Body of pancreas (tissue), 4 donors: ENCODE results near the gene IGFN1. TPM values are rescaled to one million over a fixed set of nuclear protein-coding genes. Genes with fewer than 3 reads are reported as not detected.

Experiments
- ATAC-seq: fragments of 150-250 bp; one replicate; pipeline ENCODE4 v1.9.1; 2016
- DNase-seq, 4 donors: peaks; one replicate each; pipeline ENCODE4 v3.0.0-alpha.2; 2019
- H3K27ac ChIP-seq, 4 donors: fragments of 200-600 bp; sonication (generic); 1 replicate in 3 of 4; 2 replicates in 1 of 4; pipeline versions ENCODE4 v1.5.1 to v1.6.1; 2016 to 2019; ENCODE audit warnings: mild to moderate bottlenecking in 1 of 4, mixed read lengths in 1 of 4, moderate library complexity in 1 of 4
- H3K27me3 ChIP-seq, 2 donors: fragments of 200-600 bp; sonication (generic); one replicate each; pipeline ENCODE4 v1.6.0; 2016; ENCODE audit warnings: mild to moderate bottlenecking in 1 of 2
- H3K36me3 ChIP-seq, 2 donors: fragments of 200-600 bp; sonication (generic); replicated peaks in 1 of 2; 2 replicates each; pipeline ENCODE4 v1.5.1; 2016; ENCODE audit warnings: low read depth in 2 of 2; ENCODE audit not compliant: insufficient read depth in 1 of 2
- H3K4me1 ChIP-seq: fragments of 200-600 bp; sonication (generic); one replicate; pipeline ENCODE4 v1.6.0; 2016
- H3K4me3 ChIP-seq, 2 donors: fragments of 200-600 bp; sonication (generic); 1 replicate in 1 of 2; 2 replicates in 1 of 2; pipeline ENCODE4 v1.5.1; 2016 to 2019
- H3K9me3 ChIP-seq, 3 donors: fragments of 200-600 bp; sonication (generic); 1 replicate in 2 of 3; 2 replicates in 1 of 3; pipeline ENCODE4 v1.5.1; 2016
- POLR2A ChIP-seq, 3 donors: fragments of 450-650 bp; IDR thresholded peaks; one replicate each; pipeline ENCODE4 v1.6.1; 2016; ENCODE audit warnings: antibody characterized with exemption in 3 of 3, mild to moderate bottlenecking in 2 of 3
- WGBS, 2 donors: methylation state at CpG; one replicate each; pipeline ENCODE4 v1.1.5; 2017; 5-methylcytosine and 5-hydroxymethylcytosine counted together
- intact Hi-C: fragments of 100-400 bp; cut with DNase I; formaldehyde crosslinking; loops from one replicate; pipeline ENCODE4 v1.15.1; 2023
- total RNA-seq, 2 donors: library from RNA; depleted of rRNA; stranded (reverse); fragments of >200 nt; gene quantifications; one replicate each; pipeline ENCODE4 v1.1.0, GENCODE V29; 2016
- TF ChIP-seq, protein P1 (sequence below), 7 experiments: fragments of 450-650 bp in 4 of 7; fragments of 200-600 bp in 3 of 7; sonication (generic) in 3 of 7; IDR thresholded peaks; one replicate each; pipeline ENCODE4 v1.5.1; 2016 to 2019; ENCODE audit warnings: antibody characterized with exemption in 7 of 7

IGFN1 gene
- total RNA-seq, 2 donors from 2014 or later: 6.9 to 23.1 TPM

DNA sequence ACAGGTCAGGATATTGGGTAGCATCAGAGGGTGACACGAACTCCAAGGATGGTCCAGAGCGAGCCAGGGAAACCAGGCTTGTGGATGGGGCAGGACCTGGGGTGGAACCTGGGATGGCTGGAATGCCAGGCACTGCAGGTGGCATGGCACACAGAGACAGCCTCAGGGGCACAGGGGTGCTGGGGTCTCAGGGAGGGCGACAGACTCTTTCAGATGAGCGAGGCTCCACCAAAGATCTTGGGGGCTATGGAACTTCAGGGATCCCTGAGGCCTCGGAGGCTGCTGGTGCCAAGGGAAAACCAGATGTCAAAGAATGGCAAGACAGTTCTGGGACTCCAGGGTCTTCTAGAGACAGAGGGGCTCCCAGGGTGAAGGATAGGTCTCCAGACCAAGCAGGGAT, 21.4 kb downstream of the IGFN1 start:
- 77 to 83% methylated on average over 5 of the region's 5 CpGs for WGBS, 2 donors
- no peaks in the 10 kb centered on the region for H3K9me3 ChIP-seq
- ATAC-seq: no peak
- no peak for TF ChIP-seq POLR2A (IDR thresholded peaks at IDR 0.05)
- TF ChIP-seq, protein P1, sequence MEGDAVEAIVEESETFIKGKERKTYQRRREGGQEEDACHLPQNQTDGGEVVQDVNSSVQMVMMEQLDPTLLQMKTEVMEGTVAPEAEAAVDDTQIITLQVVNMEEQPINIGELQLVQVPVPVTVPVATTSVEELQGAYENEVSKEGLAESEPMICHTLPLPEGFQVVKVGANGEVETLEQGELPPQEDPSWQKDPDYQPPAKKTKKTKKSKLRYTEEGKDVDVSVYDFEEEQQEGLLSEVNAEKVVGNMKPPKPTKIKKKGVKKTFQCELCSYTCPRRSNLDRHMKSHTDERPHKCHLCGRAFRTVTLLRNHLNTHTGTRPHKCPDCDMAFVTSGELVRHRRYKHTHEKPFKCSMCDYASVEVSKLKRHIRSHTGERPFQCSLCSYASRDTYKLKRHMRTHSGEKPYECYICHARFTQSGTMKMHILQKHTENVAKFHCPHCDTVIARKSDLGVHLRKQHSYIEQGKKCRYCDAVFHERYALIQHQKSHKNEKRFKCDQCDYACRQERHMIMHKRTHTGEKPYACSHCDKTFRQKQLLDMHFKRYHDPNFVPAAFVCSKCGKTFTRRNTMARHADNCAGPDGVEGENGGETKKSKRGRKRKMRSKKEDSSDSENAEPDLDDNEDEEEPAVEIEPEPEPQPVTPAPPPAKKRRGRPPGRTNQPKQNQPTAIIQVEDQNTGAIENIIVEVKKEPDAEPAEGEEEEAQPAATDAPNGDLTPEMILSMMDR (IDR thresholded peaks at IDR 0.05): no peak
- H3K36me3 ChIP-seq: no peaks in the 10 kb centered on the region
- DNase-seq: no peak
- no peak overlapping the region for H3K4me3 ChIP-seq
- H3K27ac ChIP-seq: no peak overlapping the region
- H3K4me1 ChIP-seq: no peaks in the 10 kb centered on the region
- intact Hi-C loops: no loop called here
- H3K27me3 ChIP-seq: no peaks in the 10 kb centered on the region

DNA sequence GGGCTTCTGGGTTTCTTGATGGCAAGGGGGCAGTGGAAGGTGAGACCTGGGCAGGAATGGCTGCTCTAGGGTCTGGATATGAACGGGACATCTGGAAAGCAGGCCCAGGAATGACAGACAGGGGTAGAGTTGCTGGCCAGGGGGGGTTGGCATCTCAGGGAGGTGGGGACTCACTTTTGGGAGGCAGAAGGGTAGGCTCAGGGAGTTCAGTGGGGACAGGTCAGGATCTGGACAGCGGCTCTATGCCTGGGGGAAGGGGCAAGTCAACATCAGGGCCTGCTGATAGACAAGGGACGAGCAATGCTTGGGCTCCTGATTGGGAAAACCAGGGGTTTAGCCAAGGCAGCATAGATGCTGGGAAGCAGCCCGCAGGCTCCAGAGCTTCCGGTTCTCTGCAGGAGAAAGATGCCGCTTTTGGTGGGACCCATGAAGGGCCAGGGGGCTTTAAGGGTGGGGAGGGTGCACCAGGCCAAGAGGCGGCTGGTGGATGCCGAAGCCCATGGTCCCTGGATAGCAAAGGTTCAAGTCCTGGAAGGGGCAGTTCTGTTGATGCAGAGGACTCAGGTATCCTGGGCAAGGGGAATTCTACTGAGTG, 21.9 kb downstream of the IGFN1 start:
- H3K4me1 ChIP-seq: no peaks in the 10 kb centered on the region
- WGBS, 2 donors: 90 to 92% methylated on average over 8 of the region's 8 CpGs
- no peak for ATAC-seq
- H3K36me3 ChIP-seq: no peaks in the 10 kb centered on the region
- DNase-seq: no peak
- no peak for TF ChIP-seq POLR2A (IDR thresholded peaks at IDR 0.05)
- TF ChIP-seq, protein P1 (IDR thresholded peaks at IDR 0.05): no peak
- intact Hi-C loops: no loop called here
- H3K27me3 ChIP-seq: no peaks in the 10 kb centered on the region
- H3K27ac ChIP-seq: no peak overlapping the region
- no peak overlapping the region for H3K4me3 ChIP-seq
- H3K9me3 ChIP-seq: no peaks in the 10 kb centered on the region

DNA sequence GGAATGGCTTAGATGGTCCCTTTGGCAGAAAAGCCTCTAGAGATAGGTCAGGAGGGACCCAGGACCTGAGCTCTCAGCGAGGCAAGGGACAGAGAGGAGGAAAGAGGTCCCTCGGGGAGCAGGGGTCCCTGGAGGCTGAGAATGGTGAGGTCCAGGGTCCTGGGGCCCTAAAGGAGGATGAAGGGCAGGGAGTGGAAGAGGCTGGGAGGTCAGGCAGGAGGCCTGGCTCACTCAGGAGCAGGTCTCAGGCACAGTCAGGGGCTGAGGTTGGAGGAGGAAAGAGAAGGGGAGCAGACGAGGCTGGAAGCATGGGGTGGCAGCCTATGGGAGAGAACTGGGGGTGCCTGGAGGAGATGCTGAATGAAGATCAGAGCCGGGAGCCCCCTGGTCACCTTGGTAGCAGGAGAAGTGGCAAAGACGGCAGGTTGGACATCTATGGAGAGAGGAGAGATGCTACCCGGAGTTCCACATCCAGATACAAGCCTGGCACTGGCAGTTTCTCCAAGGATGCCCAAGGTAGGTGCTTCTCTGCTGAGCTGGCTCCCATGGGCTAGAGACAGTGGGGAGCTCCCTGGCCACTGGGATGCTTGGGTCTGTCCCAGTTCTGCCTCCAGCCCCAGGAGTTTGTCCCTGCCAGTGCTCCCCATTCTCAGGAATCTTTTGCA, 22.6 kb downstream of the IGFN1 start:
- Histone ChIP-seq H3K36me3 (no peaks in the 10 kb centered on the region), H3K4me3 (no peak overlapping the region), H3K27ac (no peak overlapping the region), H3K27me3 (no peaks in the 10 kb centered on the region), H3K4me1 (no peaks in the 10 kb centered on the region), H3K9me3 (no peaks in the 10 kb centered on the region)
- TF ChIP-seq, protein P1 (IDR thresholded peaks at IDR 0.05): no peak
- no peak for TF ChIP-seq POLR2A (IDR thresholded peaks at IDR 0.05)
- peak in 1 of 4 donors; percentile 4 for DNase-seq
- 83 to 86% methylated on average over 6 of the region's 6 CpGs for WGBS, 2 donors
- ATAC-seq: no peak
- intact Hi-C loops: no loop called here

DNA sequence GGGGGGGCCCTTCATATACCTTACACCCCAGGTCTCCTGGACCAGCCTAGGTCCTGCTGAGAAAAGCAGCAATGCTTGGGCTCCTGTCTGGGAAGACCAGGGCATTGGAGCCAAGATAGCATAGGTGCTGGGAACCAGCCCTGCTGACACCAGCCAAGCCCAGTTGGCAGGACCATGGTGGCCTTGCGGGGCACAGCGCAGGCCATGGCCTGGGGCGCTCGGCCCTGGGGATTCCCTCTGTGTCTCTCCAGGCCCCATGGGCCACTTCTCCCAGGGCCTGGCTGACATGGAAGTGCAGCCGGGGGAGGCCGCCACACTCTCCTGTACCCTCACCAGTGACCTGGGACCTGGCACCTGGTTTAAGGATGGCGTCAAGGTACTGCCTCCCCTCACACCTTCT, 23.3 kb downstream of the IGFN1 start:
- Histone ChIP-seq H3K9me3 (no peaks in the 10 kb centered on the region), H3K27ac (no peak overlapping the region), H3K36me3 (no peaks in the 10 kb centered on the region), H3K4me3 (no peak overlapping the region), H3K4me1 (no peaks in the 10 kb centered on the region), H3K27me3 (no peaks in the 10 kb centered on the region)
- no peak for ATAC-seq
- peak in 1 of 4 donors; percentile 4 for DNase-seq
- intact Hi-C loops: no loop called here
- 83 to 95% methylated on average over 1 to 7 of the region's 7 CpGs for WGBS, 2 donors
- TF ChIP-seq, protein P1 (IDR thresholded peaks at IDR 0.05): no peak
- TF ChIP-seq POLR2A (IDR thresholded peaks at IDR 0.05): no peak

DNA sequence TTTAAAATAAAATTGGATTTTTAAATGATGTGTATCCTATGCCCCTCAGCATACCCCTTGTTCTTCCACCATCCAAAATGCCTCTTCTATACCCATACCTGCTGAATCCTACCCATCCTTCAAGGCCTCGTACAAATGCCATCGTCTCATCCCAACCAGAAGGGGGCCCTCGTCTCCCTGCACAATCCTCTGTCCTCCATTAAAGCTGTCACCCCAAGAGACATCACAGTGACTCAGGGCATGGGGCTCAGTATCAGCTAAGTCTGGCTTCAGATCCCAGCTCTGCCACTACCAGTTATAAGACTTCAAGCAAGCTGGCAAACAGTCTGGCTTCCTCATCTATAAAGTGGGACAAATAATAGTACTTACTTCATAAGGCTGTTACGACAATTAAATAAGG, 23.8 kb downstream of the IGFN1 start:
- WGBS, 2 donors: 70 to 82% methylated on average over 4 of the region's 4 CpGs
- Histone ChIP-seq H3K4me3 (no peak overlapping the region), H3K27me3 (no peaks in the 10 kb centered on the region), H3K9me3 (no peaks in the 10 kb centered on the region), H3K36me3 (no peaks in the 10 kb centered on the region), H3K27ac (no peak overlapping the region), H3K4me1 (no peaks in the 10 kb centered on the region)
- intact Hi-C loops: no loop called here
- DNase-seq (no peak), ATAC-seq (no peak)
- TF ChIP-seq POLR2A (IDR thresholded peaks at IDR 0.05): no peak
- TF ChIP-seq, protein P1 (IDR thresholded peaks at IDR 0.05): no peak
